HepG2 (cell line): ENCODE results near the gene CNIH3.

Experiments
- ATF3 ChIP-seq: sonication (generic); formaldehyde crosslinking; IDR thresholded peaks from 2 replicates; pipeline ENCODE4 v1.4.0; 2020; ENCODE audit warnings: missing genetic modification reagents
- BRCA1 ChIP-seq: sonication (generic); formaldehyde crosslinking; IDR thresholded peaks from 2 replicates; pipeline ENCODE4 v1.4.0; 2020; ENCODE audit warnings: missing genetic modification reagents
- CCAR2 ChIP-seq: fragments of 200-400 bp; formaldehyde crosslinking; optimal IDR thresholded peaks from 2 replicates; pipeline ENCODE3; 2018; ENCODE audit warnings: low read depth, mild to moderate bottlenecking, low read length, moderate library complexity
- CTCF ChIP-seq: sonication (generic); formaldehyde crosslinking; IDR thresholded peaks from 2 replicates; pipeline ENCODE4 v1.5.0; 2020; ENCODE audit warnings: mild to moderate bottlenecking, missing genetic modification reagents, moderate library complexity
- EP300 ChIP-seq, 3 experiments: sonication (generic) in 1 of 3; formaldehyde crosslinking in 1 of 3; IDR thresholded peaks; 2 replicates each; pipeline versions ENCODE4 v1.5.1 to v1.6.1; 2011 to 2020; ENCODE audit warnings: low read depth in 2 of 3, low read length in 2 of 3, borderline replicate concordance in 1 of 3, improper control_type of control experiment in 1 of 3, mild to moderate bottlenecking in 1 of 3, missing genetic modification reagents in 1 of 3, moderate library complexity in 1 of 3
- NCOA1 ChIP-seq: sonication (generic); formaldehyde crosslinking; IDR thresholded peaks from 2 replicates; pipeline ENCODE4 v1.9.0; 2021; ENCODE audit warnings: missing genetic modification reagents
- POLR2A ChIP-seq, 2 experiments: IDR thresholded peaks; 2 replicates each; pipeline ENCODE4 v1.6.1; 2011; ENCODE audit warnings: low read depth in 2 of 2, low read length in 2 of 2, mild to moderate bottlenecking in 1 of 2, moderate library complexity in 1 of 2; ENCODE audit not compliant: insufficient read depth in 1 of 2
- ZBED4 ChIP-seq: sonication (generic); formaldehyde crosslinking; IDR thresholded peaks from 2 replicates; pipeline ENCODE4 v1.4.0; 2020; ENCODE audit warnings: missing genetic modification reagents, borderline replicate concordance
- ZBTB21 ChIP-seq: sonication (generic); formaldehyde crosslinking; IDR thresholded peaks from 2 replicates; pipeline ENCODE4 v1.4.0; 2020; ENCODE audit warnings: missing genetic modification reagents
- ZNF3 ChIP-seq: IDR thresholded peaks from 2 replicates; pipeline ENCODE4 v1.7.0; 2017; ENCODE audit warnings: inconsistent platforms

GRCh38 chr1:224760163-224760562, 144.0 kb downstream of the CNIH3 start:
- TF ChIP-seq POLR2A (IDR thresholded peaks at IDR 0.05; ENCODE audit: insufficient read depth in 1 of 2, low read depth in 2 of 2, low read length in 2 of 2): no peak
- no peak for TF ChIP-seq CTCF (CRISPR knock-in tag)
- TF ChIP-seq EP300 (IDR thresholded peaks at IDR 0.05; ENCODE audit: low read depth in 2 of 2, low read length in 2 of 2): no peak
- TF ChIP-seq EP300 (CRISPR knock-in tag; IDR thresholded peaks at IDR 0.05; ENCODE audit: borderline replicate concordance): no peak
- TF ChIP-seq NCOA1 (CRISPR knock-in tag): no peak
- no peak for TF ChIP-seq BRCA1 (CRISPR knock-in tag)
- TF ChIP-seq CCAR2: no peak
- TF ChIP-seq ZBTB21: no peak
- TF ChIP-seq ZNF3 (CRISPR knock-in tag): no peak
- no peak for TF ChIP-seq ATF3 (CRISPR knock-in tag)
- no peak for TF ChIP-seq ZBED4 (CRISPR knock-in tag)
